HuH-7.5 (cell line): ENCODE measurements around the gene ASAP2.

Source experiments
- DNase-seq: peaks from one replicate; pipeline ENCODE4 v3.0.0; 2011; ENCODE audit warnings: low spot score

The ASAP2 gene

GRCh38 chr2:9232166-9232479 lies 25.5 kb downstream of the ASAP2 start:
- DNase-seq = no peak

DNA sequence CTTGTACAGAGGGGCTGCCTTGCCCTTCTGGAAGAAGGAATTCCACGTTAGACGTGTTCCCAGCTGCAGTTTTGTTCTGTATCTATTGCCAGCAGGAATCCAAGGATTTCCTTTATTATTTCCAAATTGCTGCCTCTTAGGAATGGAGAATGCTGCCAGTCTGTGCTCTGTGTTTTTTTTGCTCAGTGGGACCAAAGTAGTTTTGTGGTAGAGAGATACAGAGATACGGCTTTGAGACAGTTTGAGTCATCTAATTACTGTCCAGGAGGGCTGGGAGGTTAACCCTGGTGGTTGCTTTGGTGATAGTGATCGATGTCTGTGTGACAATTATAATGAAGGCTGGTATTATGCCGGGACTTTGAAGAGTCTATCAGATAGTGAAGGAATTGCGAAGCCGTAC lies 26.3 kb downstream of the ASAP2 start:
- no peak for DNase-seq

- no peak for DNase-seq
Measured at GRCh38 chr2:9234680-9235146, 28.1 kb downstream of the ASAP2 start.

DNA sequence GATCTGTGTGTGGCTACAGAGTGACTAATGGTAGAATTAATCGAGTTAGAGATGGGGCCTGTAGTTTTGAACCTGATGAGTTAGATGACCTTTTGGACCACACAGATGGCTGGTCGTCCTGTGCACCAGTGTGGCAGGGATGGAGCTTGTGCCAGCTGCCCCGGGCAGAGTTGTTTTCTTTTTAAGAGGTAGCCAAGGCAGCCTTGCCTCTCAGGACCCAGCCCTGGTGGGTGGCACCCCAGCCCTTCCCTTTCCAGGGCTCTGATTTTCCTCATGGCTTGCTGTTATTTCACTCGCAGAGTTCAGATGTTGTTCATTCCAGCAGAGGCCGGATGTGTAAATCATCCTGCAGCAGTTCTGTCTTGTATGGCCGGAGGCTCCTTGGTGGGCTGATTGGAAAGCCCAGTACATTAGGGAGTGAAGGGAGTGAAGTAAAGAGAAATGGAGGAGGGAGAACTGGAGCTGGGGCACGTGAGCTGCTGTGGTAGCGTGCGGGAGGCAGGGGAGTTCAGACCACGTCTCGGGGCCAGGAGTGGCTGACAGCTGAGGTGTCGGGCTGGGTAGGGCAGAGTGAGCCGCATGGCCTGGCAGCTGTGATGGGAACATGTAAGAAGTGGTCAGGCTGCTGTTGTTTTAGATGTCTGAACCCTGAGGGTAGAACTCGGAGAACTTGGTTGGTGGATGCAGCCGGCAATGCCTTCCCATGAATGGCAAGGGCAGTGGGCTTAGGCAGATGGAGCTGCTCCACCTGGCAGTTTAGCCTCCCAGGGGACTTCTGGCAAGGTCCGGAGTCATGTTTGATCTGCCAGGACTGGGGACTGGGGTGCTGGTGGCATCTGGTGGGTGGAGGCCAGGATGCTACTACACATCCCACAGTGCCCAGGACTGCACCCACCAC lies 28.8 kb downstream of the ASAP2 start:
- DNase-seq = no peak

- no peak for DNase-seq
Measured at GRCh38 chr2:9236045-9236344, 29.4 kb downstream of the ASAP2 start.

GRCh38 chr2:9236867-9237266 lies 30.3 kb downstream of the ASAP2 start:
- no peak for DNase-seq

DNA sequence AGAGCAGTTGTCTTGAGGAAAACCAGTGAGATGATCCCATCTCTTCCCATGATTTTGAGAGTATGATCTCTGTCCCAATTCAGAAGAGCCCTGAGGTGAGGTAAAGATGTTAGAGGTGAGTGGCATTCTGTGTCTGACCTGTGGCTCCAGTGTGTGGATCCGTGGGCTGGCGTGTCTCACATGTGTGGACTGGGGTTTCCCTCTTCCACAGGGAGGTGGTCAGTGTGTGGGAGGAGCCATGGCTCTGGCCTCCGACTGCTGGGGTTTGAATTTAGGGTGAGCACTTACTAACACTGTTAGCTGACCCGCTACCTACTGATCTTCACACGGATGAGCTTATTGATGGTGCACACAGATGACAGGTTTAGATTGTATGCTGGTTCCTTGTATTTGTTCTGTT lies 31.2 kb downstream of the ASAP2 start:
- DNase-seq = no peak

DNA sequence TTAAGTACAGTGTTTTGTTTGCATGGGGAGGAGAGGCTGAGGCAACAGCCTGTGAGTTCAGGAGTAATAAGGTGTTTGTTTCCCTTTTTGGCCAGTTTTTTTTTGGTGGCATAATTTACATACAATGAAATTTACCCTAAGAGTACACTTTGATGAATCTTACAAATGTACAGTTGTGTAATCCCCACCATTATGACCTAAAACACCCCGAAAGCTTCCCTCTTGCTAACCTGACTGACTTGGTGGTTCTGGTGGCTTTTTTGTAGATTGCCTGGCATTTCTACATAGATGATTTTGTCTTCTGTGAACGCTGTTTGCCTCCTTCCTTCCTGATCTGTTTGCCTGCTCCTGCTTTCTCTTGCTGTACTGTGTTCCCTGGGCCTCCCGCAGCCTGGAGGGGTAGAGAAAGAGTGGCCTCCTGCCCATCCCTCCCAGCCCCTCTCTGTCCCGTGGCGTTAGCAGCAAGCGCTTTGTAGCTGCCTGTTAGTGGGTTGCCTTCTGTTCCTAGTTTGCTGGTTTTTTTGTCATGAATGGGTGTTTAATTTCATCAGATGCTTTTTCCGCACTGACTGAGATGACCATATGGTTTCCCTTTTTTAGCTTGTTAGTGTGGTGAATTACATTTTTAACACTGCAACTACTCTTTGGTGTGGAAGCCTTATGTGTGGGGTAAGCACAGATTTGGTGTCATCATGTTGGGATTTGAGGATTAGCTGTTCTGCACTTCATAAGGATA lies 32.1 kb downstream of the ASAP2 start:
- DNase-seq = no peak

- no peak for DNase-seq
Measured at GRCh38 chr2:9239616-9240015, 33.0 kb downstream of the ASAP2 start.

DNA sequence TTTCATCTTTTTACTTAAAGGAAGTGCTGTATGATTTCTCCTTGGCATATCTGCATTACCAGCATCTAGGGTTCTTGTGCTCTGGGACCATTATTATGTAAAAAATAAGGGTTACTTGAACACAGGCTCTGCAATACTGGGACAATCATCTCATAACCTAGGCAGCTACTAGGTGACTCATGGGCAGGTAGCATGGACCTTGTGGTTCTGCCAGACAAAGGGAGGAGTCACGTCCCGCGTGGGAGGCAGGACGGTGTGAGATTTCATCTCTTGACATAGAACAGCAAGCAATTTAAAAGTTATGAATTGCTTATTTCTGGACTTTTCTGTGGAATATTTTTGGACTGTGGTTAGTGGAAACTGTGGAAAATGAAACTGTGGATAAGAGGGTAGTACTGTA lies 34.1 kb downstream of the ASAP2 start:
- DNase-seq = no peak

GRCh38 chr2:9241233-9241632 lies 34.6 kb downstream of the ASAP2 start:
- DNase-seq = no peak

DNA sequence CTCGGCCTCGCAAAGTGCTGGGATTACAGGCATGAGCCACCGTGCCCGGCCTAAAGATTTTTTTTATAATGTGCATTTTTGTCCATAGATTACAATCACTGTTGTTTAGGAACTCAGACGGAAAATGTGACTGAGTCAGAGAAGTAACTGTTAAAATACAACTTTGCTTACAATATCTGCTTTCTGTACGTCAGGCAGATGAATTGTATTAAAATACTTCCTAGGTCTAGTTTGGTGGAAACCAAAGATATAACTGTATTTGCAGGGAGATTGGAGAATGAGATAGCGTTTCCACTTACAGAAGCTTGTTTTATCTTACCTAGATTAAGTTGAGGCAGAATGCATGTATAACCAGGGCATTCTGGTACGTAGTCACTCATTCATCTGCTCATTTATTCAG lies 36.7 kb downstream of the ASAP2 start:
- no peak for DNase-seq

DNA sequence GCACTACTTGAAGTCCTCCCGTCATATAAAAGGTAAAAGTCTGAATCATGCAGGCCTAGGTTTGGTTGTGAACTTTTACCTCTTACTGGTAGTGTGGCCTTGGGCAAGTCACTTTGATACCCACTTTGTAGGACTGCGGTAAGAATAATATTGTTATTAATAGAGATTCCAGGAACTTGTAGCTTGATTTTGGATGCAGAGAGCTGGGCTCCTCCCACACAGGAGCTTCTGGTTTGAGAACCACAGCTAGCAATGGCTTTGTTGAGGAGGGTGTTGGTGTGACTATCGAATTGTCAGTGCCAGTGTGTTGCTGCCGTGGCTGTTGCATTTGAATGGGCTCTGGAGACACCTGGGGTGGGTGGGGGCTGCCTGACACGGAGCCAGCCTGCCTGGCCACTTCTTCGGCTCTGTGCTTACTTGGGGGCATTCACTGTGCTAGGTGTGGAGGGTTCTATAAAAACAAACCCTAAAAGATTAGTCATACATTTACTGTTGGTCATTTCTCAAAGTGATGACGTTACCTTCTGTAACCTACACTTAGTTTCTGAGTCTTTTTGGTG lies 38.5 kb downstream of the ASAP2 start:
- DNase-seq = no peak

DNA sequence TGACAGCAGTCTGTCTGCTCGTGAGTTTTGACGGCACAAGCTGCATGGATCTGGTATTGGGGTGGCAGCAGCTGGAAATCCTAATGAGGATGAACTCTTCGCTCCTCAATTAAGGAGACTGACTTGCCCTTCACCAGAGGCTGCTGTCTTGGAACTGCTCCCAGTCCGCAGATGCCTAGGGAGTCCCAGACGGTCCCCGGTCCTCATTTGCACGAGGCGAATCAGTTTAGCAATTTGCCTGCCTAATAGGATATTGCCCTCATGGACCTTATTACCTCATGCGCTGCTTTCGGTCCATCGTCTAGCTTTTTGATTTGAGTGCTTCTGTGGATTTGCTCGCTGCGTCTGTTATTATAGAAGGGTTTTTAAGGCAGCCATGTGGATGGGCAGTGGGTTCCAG lies 40.6 kb downstream of the ASAP2 start:
- DNase-seq = no peak

- DNase-seq = no peak
Measured at GRCh38 chr2:9247786-9248185, 41.2 kb downstream of the ASAP2 start.

DNA sequence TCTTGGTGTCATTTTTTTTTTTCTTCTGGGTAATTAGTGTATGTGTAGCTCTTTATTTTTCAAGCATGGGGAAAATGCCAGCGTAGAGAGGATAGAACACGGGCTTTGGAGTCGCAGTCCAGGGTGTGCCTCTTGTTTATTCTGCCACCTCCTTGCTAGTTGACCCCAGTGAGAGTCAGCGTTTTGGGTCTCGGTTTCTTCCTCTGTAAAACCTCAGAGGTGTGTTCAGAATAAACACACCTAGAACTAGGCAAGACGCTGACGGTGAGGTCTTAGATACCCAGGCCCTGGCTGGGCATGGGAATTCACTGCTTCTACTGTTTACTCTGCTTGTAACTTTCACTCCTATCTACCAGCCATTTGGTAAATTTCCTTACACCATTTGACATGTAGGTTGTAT lies 41.8 kb downstream of the ASAP2 start:
- DNase-seq = no peak

DNA sequence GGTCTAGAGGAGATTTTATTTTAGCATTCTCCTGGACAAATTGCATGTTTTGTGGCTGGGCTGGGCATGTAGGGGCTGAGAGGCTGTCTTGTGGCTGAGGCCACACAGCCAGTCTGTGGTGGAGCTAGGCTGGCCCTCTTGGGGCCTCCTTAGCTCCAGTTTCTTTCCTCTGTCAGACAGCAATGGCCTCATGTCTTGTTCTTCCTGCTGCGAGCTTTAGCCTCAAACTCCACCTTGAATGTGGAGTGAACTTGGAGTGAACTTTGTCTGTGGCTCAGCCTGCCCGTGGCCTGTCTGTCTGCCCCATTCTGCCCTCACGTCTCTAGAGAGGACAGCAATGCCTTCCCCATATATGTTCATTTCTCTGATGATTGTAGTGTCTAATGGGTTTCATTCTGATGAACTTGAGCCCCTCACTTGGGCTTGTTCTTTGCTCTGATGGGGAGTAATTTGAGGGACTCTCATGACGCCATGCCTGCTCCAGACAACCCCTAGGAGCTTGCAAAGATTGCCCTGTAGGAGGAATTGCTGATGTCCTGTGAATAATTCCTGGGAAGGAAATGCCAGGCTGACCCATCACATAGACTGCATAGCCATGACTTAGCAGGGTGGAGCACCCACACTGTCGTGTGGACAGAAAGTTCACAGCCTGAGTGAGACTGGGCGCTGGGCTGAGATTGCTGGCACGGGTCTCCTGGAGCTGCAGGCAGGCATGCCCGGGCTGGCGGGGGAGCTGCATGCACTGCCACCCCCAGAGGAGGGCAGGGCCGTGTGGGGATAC lies 42.6 kb downstream of the ASAP2 start:
- no peak for DNase-seq

DNA sequence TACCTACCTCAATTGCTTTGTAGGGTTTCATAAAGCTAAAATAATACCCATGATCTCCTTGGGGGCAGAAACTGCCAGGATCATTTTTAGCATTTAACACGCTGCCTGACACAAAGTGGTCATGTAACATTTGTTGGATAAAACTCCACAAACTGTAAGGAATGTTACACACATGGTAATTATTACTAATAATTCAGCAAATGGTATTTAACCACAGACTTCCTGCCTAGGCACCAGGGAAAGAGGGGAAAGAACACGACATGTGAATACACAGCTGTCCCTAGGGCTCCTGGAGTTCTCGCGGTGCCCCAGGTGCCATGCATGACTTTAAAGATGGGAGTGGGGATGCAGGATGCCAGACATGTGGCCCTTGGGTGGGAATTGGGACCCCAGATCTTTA lies 43.5 kb downstream of the ASAP2 start:
- no peak for DNase-seq

- no peak for DNase-seq
Measured at GRCh38 chr2:9250498-9251153, 44.0 kb downstream of the ASAP2 start.

DNA sequence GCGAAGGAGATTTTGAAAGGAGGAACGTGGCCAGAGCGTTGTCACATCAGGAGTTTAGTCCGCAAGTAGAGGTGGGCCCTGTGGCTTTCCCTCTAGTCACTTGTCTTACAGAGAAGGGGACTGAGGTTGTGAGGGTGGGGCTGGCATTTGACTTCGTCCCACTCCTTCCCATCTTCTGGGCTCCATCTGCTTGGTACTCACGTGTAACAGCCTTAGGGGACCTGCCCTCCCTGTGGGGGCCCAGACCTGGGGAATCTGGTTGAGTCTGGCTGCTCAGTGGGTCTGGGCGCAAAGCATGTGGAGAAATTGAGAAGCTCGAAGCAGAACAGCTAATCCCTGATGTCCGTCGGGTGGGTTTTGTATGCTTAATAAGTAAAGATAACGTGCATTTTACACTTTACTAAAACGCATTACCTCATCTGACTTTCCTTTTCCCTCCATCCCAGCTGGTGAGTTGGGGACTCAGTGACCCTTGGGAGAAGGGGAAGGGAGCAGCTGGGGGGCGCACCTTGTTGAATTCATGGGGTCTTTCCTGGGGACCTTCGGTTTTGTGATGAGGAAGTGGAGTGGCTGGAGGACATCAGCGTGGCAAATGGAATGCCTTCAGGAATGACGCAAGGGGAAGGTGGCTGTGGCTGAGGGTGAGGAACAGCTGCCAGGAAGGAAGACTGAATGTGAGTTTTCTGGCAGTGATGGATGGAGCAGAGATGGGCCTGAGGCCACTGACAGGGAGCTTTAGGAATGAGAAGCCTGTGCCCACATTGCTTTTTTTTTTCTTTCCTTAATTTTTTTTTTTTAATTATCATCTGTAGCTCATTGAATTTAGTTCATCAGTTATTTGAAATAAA lies 44.8 kb downstream of the ASAP2 start:
- DNase-seq = no peak

DNA sequence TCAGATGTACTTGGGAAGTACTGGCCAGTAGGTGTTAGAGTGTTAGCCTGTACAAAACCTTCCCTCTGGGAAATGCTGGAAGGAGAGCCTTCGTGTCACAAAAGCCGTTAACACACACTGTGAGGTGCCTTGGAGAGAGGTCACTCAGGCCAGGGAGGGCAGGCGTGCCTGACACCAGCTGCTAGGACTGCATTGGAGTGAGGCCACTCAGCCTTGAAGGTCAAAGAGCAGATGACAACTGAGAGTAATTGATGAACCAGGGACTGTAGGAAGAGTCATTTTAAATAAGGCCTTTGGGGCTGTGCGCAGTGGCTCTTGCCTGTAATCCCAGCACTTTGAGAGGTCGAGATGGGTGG lies 45.4 kb downstream of the ASAP2 start:
- DNase-seq = peak; percentile 47
